Stimulated activated CD8-positive, alpha-beta memory T cell treated with anti-CD3 and anti-CD28 coated beads, Interleukin-7, amount 100 ng/mL, for 48 hours (primary cell): ENCODE results near the gene TSTD2.

Experiments
- DNase-seq, 2 donors: peaks; one replicate each; pipeline ENCODE4 v3.0.0-alpha.2; 2020; ENCODE audit warnings: low read depth in 1 of 2; ENCODE audit errors: extremely low read depth in 1 of 2

Gene TSTD2

GRCh38 chr9:97565262-97565661, 67.9 kb downstream of the TSTD2 start:
- no peak for DNase-seq

- DNase-seq = no peak
Measured at GRCh38 chr9:97564291-97565175, 68.6 kb downstream of the TSTD2 start.

- DNase-seq = no peak
Measured at GRCh38 chr9:97563458-97564135, 69.6 kb downstream of the TSTD2 start.

GRCh38 chr9:97562542-97562941, 70.6 kb downstream of the TSTD2 start:
- DNase-seq = no peak

DNA sequence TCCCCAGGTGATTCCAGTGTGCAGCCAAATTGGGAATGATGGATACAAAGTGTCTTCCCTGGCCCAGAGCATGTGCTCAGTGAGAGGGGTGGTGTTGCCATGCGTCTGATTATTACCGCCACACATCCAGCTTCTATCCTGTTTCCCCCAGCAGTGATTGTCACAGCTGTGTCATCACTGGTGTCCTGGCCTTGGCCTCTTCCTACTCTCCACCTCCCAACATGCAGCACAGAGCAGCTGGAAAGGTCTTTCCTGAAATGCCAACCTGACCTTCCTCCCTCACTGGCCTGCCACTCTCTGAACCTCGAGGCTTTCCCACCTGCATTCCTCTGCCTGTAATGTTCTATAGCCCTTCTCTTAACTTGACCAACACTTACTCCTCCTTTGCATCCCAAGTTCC, 71.7 kb downstream of the TSTD2 start:
- no peak for DNase-seq

DNA sequence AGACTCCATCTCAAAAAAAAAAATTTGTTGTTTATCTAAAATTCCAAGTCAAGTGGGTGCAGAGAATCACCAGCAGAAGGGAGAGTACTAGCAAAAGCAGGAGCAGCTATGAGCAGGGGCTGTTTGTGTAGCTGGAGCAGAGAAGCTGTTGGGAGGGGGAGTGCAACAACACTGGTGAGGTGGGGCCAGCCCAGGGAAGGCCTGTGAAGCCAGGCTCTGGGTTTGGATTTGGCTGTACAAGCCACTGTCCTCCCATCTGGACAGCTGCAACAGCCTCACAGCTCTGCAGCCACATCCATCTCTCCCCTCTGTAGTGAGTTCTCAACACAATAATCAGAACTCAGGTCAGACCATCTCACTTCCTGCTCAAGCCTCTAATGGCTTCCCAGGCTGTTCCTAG, 72.3 kb downstream of the TSTD2 start:
- no peak for DNase-seq

DNA sequence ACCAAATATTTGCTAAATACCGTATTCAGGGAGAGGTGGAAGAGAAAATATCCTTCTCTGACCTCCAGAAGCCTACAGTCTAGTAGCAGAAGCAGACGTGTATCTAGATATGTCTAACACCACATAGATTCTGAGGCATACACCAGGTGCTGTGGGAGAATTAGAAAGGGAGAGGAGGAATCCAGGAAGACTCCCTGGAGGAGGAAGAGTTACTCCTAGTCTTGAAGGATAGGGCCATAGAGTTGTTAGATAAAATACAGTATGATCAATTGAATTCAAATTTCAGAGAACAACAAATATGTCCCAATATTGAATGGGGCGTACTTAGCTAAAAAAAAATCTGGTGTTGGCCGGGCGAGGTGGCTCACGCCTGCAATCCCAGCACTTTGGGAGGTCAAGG, 73.0 kb downstream of the TSTD2 start:
- DNase-seq = no peak

DNA sequence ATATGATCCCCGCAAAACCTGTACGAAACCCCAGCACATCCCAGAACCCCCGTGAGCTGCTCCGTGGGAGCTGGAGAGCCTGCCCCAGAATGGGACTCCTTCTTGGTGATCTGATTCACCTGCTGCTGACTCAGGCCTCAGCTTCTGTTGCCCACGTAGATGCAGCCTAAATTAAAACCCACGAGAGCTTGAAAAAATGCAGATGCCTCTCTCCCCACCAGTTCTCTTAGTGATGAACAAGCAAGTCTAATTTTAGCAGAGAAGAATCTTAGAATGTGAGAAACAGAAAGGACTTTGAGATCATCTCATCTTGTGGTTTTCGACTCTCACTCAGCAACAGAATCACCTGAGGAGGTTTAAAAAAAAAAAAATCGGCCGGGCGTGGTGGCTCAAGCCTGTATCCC, 74.1 kb downstream of the TSTD2 start:
- DNase-seq = peak in 1 of 2 donors; percentile 14

DNA sequence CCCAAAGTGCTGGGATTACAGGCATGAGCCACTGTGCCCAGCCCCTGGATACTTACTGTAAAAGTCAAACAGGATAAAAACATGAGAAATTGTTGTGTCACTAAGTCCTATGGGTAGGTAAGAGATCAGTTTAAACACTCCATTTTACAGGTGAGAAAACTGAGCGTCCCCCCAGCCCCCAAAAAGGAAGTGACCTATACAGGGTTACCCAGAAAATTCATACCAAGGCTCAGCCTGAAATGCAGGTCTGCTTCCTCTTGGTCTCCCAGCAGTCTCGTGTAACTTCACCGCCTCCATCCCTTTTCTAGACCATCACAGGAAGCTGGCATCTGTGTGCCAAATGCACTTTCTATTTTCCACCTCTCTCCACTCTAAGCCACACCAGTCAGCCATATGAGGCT, 74.5 kb downstream of the TSTD2 start:
- no peak for DNase-seq

- no peak for DNase-seq
Measured at GRCh38 chr9:97557606-97558095, 75.5 kb downstream of the TSTD2 start.

- no peak for DNase-seq
Measured at GRCh38 chr9:97556721-97557605, 76.2 kb downstream of the TSTD2 start.

DNA sequence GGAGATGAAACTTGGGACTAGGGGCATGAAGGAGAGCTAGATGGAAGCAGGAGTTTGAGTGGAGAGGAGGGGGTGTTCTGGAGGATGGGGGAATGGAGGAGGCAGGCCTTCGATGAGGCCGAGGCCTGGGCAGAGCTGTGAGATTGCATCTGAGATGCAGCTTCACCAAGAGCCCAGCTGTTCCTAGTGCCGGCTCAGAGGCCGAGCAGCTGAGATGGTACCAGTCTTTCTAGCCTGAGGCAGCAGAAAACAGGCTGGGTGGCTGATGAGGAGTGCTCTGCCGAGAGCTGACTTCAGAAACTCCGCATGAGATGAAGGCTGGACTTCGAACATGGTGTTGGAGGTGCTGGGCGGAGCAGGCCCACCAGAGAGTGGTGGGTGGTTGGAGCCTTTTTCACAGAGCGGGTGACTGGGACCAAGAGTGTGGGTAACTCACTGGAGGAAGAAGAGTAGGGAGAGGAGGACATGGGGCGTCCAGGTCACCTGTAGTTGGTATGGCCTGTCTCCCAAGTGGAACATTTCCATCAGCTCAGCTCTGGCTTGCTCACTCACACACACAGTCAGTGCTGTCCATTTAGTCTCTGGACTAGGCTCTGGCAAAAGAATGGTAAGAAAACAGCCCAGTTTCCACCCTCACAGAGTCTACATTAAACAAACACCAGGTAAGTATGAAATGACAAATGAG, 77.0 kb downstream of the TSTD2 start:
- DNase-seq = no peak

GRCh38 chr9:97555164-97555563, 78.0 kb downstream of the TSTD2 start:
- DNase-seq = no peak

GRCh38 chr9:97554566-97555075, 78.5 kb downstream of the TSTD2 start:
- no peak for DNase-seq

DNA sequence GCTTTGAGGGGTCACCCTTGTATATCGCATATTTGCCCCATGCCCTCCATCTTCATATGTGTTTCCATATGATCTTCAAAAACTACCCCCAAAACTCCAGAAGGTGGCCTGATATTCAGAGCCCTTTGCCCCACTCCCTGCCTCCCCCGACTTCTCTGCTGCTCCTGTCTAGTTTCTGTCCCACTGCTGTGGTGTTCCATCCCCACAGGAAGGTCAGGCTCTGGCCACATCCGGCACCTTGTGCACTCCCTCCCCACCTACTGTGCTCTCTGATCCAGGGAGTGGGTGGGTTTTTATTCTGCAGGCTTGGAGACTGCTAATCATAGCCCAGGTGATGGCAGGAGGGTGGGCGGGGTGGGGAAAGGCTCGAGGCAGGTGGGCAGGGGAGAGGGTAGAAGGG, 79.3 kb downstream of the TSTD2 start:
- no peak for DNase-seq

DNA sequence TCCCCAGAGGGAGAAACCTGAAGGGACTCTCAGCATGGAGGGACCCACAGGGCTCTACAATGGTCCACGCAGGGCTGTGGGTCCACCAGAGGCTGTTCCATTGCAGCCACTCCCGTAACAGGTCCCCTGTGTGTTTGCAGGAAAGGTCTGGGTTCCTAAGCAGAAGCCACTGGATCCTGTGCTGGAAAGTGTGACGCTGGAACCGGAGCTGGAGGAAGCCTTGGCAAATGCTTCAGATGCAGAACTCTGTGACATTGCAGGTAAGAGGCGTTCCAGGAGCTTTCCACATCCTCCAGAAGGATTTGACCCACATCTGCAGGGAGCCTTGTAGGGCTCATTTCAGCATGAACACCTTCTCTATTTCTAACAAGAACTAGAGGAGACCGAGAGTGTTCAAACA, 80.0 kb downstream of the TSTD2 start:
- DNase-seq = no peak

DNA sequence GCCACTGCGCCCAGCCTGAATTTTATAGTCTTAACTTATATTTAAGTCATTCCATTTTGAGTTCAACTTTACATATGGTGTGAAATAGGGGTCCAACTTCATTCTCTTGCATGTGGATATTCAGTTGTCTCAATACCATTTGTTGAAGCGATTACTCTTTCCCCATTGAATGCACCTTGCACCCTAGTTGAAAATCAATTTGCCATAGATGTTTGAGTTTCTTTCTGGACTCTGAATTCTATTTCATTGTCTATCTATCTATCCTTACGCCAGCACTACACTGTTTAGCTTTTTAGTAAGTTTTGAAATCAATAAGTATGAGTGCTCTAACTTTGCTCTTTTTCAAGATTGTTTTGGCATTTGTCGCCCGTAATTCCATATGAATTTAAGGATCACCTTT, 81.9 kb downstream of the TSTD2 start:
- DNase-seq = no peak

GRCh38 chr9:97550386-97550785, 82.8 kb downstream of the TSTD2 start:
- DNase-seq = no peak
